HG03442 (cell line): ENCODE results near the gene STAT3.
"Not testable (repeated sequence)": the region's sequence is repeated elsewhere in the genome, so short reads cannot be mapped to it uniquely, and the experiment has no call there.

ENCODE experiments used
- ATAC-seq: cut with Tn5 transposase; IDR thresholded peaks from one replicate; pipeline ENCODE4 v1.9.1; 2021; ENCODE audit warnings: mild to moderate bottlenecking, moderate library complexity; ENCODE audit not compliant: unreplicated experiment

STAT3 gene

DNA sequence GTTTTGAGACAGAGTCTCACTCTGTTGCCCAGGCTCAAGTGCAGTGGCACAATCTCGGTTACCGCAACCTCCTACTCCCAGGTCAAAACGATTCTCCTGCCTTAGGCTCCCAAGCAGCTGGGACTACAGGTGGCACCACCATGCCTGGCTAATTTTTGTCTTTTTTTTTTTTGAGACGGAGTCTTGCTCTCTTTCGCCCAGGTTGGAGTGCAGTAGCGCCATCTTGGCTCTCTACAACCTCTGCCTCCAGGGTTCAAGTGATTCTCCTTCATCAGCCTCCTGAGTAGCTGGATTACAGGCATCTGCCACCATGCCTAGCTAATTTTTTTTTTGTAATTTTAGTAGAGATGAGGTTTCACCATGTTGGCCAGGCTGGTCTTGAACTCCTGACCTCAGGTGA lies 70.3 kb downstream of the STAT3 start:
- ATAC-seq = not testable (repeated sequence)

DNA sequence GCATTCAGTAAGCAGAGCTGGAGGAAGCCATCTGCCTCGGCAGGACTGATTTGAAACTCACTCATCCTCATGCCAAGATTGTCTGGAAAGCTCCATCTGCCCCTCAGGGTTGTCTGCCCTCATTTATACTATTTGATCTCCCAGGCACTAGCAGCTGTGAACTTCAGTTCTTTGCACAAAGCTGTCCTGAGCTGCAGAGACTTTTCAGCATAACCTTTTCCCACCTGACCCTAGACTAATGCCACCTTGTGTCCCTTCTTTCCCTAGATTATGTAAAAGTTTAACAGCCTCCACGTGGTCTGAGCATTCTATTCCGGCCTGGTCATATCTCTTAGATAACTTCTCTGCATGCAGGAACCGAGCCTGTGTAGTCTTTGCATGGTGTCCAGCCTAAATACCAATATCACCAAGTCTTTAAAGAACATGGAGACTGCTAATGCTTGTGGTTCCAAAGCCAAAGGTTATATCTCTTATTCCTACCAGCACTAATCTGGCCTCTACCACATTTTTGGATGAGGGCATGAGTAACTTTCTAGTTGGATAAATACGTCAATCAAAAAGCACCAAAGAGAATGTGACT lies 70.9 kb downstream of the STAT3 start:
- no peak for ATAC-seq

DNA sequence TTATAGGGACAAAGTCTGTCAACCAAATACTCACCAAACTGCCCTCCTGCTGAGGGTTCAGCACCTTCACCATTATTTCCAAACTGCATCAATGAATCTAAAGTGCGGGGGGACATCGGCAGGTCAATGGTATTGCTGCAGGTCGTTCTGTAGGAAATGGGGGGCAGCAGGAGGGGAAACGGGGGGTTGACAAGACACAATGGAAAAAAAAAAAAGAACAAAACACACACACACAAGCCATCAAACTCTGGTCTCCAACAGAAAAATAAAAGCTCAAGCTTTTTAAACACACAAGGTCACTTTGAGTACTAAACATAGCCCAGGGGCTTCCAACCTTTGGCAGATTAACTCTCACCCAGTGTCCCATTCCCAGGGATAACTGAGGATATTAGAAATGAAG lies 71.5 kb downstream of the STAT3 start:
- ATAC-seq = no peak

DNA sequence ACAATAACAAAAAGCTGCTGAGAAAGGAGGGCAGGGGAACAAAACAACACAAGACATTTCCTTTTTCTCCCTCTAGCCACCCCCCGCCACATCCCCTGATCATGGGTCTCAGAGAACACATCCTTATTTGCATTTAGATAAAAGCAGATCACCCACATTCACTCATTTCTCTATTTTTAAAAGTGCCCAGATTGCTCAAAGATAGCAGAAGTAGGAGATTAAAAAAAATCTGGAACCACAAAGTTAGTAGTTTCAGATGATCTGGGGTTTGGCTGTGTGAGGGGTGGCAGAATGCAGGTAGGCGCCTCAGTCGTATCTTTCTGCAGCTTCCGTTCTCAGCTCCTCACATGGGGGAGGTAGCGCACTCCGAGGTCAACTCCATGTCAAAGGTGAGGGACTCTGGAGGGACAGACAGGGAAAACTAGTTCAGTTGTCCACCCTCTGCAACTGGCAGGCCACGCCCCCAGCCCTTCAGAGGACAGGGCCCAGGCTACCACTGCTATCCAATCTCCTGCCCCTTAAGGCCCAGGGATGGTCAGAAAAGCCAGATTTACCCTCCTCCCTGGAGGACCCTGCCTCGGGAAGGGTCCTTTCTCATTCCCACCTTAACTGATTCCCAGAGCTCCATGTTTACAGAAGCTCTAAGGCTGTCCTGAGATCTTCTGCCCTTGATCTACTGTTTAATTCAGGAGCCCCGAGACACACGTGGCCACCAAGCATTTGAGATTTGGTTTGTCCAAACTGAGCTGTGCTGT lies 72.7 kb downstream of the STAT3 start:
- ATAC-seq = peak; percentile 43

DNA sequence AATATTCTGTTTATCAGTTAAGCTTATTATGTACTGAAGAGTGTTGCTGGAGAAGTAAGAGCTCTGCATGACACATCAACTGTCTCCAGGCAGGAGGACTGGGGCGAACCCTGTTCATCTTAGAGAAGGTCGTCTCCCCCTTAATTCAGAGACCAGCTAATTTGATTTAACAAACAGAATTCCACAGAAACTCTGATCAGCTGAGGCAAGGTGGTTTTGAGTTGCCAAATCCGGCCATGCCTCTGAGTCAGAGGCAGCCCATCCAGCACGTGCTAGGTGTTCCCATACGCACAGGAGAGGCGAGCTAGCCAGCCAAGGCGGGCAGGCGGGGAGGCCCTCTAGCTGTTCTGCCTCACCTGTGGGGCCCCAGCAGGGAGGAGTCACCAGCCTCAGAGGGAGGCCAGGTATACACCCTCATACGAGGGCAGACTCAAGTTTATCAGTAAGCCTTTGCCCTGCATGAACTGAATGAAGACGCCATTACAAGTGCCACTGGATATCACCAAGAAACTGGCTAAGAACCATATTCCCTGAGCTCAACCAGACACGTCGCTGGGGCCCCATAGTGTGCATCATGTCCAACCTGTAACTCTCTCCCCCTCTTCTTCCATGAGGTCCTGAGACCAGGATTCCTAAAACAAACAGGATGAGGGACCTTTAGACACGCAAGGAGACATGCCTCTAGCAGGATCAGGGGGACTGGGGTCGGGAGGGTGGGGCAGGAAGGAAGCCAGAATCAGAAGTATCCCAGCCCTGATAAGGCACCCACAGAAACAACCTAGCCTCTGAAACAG lies 74.3 kb downstream of the STAT3 start:
- no peak for ATAC-seq

DNA sequence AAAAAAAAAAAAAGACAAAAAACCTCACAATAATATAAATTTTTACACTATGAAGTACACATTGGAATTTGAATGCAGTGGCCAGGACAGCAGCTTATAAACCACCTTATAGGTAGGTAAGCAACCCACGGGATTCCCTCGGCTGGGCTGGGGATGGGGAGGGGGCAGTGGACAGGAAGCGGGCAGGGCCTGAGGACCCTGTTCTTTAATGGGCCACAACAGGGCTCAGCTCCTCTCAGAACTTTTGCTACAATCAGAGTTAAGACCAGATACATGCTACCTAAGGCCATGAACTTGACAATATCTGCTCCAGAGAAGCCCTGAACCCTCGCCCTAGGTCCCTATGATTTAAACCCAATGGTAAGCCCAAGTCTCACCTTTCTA lies 74.9 kb downstream of the STAT3 start:
- no peak for ATAC-seq

DNA sequence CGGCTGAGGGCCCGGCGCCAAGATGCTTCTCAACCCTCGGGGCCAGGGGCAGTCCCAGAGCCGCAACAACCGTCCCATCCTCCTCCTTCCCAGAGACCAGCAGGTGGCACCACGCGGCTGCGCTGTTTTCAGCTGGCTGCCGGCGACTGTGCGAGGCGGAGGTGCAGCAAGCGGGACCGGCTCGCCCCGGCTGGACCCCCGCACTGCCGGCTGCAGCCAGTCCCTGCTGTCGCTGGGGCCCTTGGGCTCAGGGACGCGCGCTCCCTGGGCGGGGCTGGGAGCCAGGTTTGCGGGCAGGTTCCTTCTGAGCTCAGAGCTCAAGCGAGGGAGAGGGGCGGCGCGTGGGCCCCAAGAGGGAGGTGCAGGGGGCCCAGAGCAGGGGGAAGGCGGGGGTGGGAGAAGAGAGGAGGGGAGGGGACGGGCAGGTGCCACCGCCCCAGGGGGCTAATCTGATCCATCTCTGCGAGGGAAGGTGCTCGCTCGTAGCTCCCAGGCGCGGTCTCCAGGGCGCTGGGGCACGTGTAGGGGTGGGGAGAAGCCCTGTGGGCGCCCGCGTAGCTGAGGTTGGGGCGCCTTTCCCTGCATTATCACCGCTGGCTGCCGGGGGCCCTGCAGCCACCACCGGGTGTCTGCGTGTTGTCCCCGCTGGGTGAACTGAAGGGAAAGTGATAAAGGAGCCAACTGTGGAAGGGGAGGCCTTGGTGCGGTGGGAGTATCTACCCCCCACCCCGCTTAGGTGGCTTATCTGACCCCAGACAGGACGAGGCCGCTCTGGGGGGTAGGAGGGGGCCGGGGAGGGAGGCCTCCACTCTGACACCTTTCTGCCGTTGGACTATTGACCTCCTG lies 75.7 kb downstream of the STAT3 start:
- ATAC-seq = no peak

DNA sequence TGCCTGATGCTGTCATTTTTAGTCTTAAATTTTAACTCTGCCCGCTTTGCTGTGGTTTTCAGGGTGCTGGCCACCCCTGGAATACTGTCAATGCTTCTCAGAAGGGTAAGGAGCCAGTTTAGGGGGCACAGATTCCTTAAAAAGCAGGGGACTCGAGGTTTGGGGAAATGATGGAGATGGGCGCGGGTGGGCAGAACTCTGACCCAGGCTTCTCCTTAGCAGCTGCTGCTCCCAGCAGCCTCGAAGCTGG lies 76.3 kb downstream of the STAT3 start:
- no peak for ATAC-seq

DNA sequence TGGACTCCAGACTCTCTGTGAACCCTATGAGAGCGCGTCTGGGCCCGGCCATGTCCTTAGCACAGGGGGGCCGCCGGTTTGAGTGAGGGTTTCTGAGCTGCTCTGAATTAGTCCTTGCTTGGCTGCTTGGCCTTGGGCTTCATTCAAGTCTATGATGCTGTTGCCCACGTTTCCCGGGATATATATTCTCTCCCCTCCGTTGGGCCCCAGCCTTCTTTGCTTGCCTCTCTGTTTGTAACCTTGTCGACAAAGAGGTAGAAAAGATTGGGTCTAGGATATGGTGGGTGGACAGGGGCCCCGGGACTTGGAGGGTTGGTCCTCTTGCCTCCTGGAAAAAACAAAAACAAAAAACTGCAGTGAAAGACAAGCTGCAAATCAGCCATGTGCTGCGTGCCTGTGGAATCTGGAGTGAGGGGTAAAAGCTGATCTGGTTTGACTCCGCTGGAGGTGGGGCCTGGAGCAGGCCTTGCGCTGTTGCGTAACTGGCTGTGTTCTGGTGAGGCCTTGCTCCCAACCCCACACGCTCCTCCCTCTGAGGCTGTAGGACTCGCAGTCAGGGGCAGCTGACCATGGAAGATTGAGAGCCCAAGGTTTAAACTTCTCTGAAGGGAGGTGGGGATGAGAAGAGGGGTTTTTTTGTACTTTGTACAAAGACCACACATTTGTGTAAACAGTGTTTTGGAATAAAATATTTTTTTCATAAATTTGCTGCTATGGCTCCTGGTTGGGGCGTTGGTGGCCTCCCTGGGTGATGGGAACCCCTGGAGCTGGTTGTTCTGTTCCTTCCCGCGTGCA lies 76.8 kb downstream of the STAT3 start:
- ATAC-seq = no peak

DNA sequence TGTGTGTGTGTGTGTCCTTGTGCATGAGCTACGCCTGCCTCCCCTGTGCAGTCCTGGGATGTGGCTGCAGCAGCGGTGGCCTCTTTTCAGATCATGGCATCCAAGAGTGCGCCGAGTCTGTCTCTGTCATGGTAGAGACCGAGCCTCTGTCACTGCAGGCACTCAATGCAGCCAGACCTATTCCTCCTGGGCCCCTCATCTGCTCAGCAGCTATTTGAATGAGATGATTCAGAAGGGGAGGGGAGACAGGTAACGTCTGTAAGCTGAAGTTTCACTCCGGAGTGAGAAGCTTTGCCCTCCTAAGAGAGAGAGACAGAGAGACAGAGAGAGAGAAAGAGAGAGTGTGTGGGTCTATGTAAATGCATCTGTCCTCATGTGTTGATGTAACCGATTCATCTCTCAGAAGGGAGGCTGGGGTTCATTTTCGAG lies 77.4 kb downstream of the STAT3 start:
- no peak for ATAC-seq

DNA sequence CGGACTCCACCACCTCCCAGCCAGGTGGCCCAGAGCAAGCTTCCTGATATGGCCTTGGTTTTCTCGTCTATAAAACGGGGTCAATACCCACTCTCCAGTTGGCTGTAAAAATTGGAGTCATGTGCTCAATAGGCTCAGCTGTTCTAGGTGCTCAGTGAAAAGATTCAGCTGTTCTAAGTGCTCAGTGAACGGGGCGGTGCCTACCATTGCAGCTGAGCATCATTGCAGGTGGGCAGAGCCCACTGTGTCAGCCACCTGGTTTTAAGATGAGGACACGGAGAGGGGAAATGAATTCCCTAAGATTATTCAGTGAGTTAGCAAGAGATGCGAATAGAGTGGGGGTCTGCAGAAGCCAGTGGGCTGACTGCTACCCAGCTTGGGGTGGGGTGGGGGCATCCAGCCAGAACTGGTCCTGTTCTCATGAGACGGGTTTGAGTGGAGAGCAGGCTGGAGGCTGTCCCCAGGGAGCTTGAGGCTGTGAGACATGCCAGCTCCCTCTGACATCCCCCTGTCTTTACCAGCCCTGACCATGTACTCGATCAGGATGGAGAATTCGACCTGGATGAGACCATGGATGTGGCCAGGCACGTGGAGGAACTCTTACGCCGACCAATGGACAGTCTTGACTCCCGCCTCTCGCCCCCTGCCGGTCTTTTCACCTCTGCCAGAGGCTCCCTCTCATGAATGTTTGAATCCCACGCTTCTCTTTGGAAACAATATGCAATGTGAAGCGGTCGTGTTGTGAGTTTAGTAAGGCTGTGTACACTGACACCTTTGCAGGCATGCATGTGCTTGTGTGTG lies 78.1 kb downstream of the STAT3 start:
- ATAC-seq = no peak

DNA sequence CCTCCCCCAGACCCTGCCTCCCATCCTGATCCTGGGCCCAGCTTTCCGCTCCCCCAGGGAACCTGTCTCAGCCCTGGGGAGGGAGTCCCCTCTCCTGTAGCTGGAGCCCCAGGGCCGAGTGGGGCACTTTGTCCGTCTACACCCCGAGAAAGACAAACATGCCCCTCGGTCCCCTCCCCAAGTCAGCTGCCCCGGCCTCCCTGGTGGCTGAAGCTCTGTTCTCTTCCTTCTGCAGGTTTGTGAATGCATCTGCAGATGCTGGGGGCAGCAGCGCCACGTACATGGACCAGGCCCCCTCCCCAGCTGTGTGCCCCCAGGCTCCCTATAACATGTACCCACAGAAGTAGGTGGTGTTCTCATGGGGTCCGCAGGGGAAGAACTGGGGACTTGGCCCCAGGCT lies 79.1 kb downstream of the STAT3 start:
- ATAC-seq = no peak

DNA sequence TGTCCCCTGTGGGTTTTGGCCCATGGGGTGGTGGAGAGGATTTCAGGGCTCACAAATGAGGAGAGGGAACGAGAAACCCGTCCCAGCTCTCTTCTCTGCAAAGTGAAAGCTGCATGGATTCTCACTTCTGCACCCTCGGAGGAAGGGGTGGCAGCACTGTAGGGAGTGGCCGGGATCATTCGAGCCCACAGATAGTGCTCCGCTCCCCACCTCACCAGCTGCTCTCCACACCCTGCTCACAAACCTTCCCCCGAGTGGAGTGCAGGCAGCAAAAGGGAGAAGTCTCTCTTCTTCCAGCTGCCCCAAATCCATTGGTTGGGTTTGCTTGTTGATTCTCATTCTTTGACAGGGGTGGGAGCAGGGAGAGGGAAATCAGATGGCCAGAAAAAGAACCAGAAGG lies 79.8 kb downstream of the STAT3 start:
- no peak for ATAC-seq

DNA sequence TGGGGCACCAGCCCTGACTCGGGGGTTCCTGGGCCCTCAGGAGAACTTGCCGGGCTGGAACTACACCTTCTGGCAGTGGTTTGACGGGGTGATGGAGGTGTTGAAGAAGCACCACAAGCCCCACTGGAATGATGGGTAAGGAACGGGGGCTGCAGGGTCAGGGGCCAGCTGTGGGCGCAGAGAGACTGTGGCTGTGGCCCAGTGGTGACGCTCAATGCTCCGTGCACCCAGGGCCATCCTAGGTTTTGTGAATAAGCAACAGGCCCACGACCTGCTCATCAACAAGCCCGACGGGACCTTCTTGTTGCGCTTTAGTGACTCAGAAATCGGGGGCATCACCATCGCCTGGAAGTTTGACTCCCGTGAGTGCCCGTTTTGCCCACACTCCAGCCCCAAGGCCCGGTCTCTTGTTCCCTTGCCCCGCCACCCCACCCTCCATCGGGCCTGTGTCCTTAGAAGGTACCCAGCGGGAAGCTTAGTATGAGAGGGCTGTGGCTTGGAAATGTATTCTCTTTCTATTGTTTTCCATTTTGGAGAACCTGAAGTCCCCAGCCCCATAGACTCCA lies 80.8 kb downstream of the STAT3 start:
- no peak for ATAC-seq

DNA sequence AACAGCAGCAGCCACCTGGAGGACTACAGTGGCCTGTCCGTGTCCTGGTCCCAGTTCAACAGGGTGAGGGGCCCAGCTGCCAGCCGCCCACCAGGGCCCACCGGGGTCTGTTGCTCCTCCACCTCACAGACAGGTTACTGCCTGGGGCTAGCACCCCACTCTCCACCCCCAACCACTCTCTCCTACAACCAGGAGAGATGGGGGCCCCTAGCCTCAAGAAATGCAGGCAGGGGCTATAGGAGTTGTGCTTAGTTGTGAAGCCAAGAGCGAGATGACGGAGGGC lies 81.9 kb downstream of the STAT3 start:
- ATAC-seq = no peak

DNA sequence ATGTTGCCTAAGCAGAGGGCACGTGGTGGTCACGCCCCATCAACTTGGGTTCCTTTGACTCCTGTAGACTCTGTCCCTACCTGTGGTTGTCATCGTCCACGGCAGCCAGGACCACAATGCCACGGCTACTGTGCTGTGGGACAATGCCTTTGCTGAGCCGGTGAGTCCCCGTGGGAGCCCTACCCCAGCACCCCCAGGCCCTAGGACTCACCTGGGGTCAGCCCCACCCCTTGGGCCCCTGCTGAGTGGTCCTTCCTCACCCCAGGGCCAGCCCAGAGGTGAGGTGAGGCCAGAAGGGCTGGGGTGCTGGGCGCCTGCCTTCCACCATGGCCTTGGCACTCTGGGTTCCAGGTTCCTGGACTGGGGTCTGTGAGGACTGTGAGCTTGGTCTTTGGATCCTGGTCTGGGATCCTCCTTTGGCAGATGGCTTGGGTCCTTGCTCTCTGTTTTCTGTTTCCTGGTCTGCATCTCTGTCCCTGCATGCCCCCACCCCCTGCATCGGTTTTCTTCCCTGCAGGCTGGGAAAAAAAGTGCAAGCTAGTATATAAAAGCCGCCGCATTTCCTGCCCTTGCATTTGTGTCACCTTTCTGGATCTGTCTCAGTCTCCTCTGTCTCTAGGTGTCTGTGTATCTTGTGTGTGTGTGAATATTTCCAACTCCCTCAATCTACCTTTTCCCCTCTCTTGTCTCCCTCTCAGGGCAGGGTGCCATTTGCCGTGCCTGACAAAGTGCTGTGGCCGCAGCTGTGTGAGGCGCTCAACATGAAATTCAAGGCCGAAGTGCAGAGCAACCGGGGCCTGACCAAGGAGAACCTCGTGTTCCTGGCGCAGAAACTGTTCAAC lies 82.5 kb downstream of the STAT3 start:
- no peak for ATAC-seq

DNA sequence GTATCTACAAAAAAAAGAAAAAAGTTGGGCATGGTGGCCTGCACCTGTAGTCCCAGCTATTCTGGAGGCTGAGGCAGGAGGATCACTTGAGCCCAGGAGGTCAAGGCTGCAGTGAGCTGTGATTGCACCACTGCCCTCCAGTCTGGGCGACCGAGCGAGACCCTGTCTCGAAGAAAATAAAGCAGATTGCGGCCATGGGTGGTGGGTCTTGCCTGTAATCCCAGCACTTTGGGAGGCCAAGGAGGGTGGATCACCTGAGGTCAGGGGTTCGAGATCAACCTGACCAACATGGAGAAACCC lies 83.3 kb downstream of the STAT3 start:
- not testable (repeated sequence) for ATAC-seq

DNA sequence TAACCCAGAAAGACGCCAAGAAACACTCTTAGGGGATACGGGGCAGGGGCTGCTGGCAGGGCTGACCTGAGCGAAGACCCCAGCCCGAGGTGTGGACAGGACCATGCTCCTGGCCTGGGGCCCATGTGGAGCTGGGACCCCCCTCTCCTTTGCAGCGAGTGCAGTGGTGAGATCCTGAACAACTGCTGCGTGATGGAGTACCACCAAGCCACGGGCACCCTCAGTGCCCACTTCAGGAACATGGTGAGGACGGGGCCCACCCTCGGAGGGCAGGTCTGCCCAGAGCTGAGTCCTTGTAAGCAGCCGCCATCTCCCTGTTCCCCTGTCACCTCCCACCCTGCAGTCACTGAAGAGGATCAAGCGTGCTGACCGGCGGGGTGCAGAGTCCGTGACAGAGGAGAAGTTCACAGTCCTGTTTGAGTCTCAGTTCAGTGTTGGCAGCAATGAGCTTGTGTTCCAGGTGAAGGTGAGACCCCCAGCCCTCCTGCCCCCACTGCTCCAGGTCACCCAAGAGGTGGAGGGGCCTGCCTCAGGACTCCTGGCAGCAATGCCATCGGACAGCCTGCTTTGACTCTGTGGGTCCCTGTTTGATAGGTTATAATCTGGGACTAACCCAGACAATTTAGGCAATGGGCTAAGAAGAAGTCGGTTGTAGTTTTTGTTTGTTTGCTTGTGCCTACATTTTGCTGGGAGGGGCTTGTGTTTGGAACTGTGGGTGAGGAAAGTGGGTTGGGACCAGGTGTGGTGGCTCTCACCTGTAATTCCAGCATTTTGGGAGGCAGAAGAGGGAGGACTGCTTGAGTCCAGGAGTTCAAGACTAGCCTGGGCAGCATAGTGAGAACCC lies 83.8 kb downstream of the STAT3 start:
- no peak for ATAC-seq
